DOHH2 (cell line): ENCODE results near the gene PTPRN2.

Source experiments
- EZH2phosphoT487 ChIP-seq: fragments of 200-600 bp; sonication (generic); IDR thresholded peaks from 2 replicates; pipeline ENCODE4 v1.6.1; 2017; ENCODE audit warnings: borderline replicate concordance, mild to moderate bottlenecking, antibody characterized with exemption, low read length, moderate library complexity, mixed read lengths
- TF ChIP-seq, protein P1 (sequence below): fragments of 200-600 bp; sonication (generic); IDR thresholded peaks from one replicate; pipeline ENCODE4 v1.5.1; 2014; ENCODE audit warnings: antibody characterized with exemption, mild to moderate bottlenecking, low read depth, low read length; ENCODE audit not compliant: poor library complexity, severe bottlenecking

DNA sequence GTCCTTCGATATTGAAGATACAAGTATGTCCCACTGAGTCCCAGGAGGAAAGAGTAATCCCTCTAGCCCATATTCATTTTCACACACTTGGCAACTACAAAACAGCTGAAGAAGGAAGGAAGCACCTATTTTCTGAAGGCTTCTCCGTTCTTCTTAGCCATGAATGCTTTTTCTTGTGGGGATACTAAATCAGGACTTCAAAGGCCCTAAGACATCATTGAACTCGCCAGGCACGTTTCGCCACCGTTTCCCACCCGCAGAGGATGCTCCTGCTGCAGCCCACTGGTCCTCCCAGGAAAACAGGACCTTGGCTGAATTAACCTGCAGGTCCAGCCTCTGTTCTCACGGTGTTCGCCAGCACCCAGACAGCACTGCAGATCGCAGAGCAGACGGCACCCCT lies 689.4 kb downstream of the PTPRN2 start:
- TF ChIP-seq, protein P1, sequence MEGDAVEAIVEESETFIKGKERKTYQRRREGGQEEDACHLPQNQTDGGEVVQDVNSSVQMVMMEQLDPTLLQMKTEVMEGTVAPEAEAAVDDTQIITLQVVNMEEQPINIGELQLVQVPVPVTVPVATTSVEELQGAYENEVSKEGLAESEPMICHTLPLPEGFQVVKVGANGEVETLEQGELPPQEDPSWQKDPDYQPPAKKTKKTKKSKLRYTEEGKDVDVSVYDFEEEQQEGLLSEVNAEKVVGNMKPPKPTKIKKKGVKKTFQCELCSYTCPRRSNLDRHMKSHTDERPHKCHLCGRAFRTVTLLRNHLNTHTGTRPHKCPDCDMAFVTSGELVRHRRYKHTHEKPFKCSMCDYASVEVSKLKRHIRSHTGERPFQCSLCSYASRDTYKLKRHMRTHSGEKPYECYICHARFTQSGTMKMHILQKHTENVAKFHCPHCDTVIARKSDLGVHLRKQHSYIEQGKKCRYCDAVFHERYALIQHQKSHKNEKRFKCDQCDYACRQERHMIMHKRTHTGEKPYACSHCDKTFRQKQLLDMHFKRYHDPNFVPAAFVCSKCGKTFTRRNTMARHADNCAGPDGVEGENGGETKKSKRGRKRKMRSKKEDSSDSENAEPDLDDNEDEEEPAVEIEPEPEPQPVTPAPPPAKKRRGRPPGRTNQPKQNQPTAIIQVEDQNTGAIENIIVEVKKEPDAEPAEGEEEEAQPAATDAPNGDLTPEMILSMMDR = no peak
- no peak for TF ChIP-seq EZH2phosphoT487
